Stimulated activated naive CD8-positive, alpha-beta T cell treated with anti-CD3 and anti-CD28 coated beads, Interleukin-15, amount 100 ng/mL, for 72 hours (primary cell): ENCODE measurements around the gene C4B.
"Not testable (repeated sequence)": the region's sequence is repeated elsewhere in the genome, so short reads cannot be mapped to it uniquely, and the experiment has no call there.

ENCODE experiments used
- ATAC-seq: fragments of 150-1000 bp; cut with Tn5 transposase; 2 replicates; pipeline ENCODE4 v1.10.0; 2021; ENCODE audit warnings: mild to moderate bottlenecking, moderate library complexity
- DNase-seq, 2 donors: peaks; one replicate each; pipeline ENCODE4 v3.0.0; 2021 to 2022
- H3K27ac Mint-ChIP-seq, 2 donors: one replicate each; pipeline ENCODE4 v1.8.0; 2022; ENCODE audit warnings: mild to moderate bottlenecking in 2 of 2, mixed read lengths in 2 of 2, moderate library complexity in 2 of 2
- H3K27me3 Mint-ChIP-seq: one replicate; pipeline ENCODE4 v1.8.0; 2022; ENCODE audit warnings: mixed read lengths
- H3K4me1 Mint-ChIP-seq: one replicate; pipeline ENCODE4 v1.8.0; 2022; ENCODE audit warnings: mild to moderate bottlenecking, mixed read lengths
- H3K4me3 Mint-ChIP-seq, 2 donors: one replicate each; pipeline ENCODE4 v1.8.0; 2022; ENCODE audit warnings: mild to moderate bottlenecking in 2 of 2, mixed read lengths in 2 of 2, moderate library complexity in 1 of 2
- H3K9me3 Mint-ChIP-seq, 2 donors: one replicate each; pipeline ENCODE4 v1.8.0; 2022; ENCODE audit warnings: mixed read lengths in 2 of 2

C4B gene

DNA sequence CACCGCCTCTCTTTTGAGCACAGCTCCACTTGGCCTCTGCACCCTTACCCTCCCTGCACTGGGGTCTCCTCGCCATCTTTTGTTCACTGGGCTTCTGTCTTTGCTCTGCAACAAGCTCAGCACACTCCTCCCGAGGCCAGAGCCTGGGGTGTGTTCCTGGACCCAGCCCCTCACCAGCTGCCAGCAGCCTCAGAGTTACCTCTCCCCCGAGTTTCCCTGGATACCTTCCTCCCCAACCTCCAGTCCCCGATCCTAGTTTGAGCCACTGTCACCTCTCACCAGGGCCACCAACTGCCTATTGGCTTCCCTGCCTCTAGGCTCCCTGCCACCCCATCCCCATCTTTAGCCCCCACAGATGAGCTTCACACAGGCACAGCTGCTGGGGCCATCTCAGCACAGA is 36.0 kb downstream of the C4B start:
- H3K9me3 Mint-ChIP-seq: no peaks in the 10 kb centered on the region
- no peak for ATAC-seq
- DNase-seq: no peak
- no peak overlapping the region for H3K4me3 Mint-ChIP-seq
- H3K4me1 Mint-ChIP-seq: peaks cover 8% of the 10 kb centered on the region
- no peak overlapping the region for H3K27ac Mint-ChIP-seq
- H3K27me3 Mint-ChIP-seq: no peaks in the 10 kb centered on the region

DNA sequence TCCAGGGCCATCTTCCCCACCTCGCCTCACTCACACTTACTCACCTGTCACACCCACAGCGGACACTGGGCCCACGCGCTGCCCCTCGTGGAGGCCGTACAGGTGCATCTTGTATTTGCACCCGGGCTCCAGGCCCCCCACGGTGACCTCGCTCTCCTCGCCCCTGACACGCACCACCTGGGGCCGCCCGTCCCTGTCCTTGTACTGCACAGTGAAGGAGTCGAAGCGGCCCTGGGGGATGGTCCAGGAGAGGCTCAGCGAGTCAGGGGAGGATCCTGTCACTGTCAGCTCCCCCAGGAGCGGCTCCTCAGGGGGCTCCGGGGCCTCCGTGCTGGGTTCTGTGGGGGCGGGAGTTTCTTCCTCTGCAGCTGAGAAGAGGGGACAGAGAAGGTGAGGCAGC is 38.0 kb downstream of the C4B start:
- not testable (repeated sequence) for DNase-seq, ATAC-seq, H3K27ac Mint-ChIP-seq, H3K4me1 Mint-ChIP-seq, H3K9me3 Mint-ChIP-seq, H3K4me3 Mint-ChIP-seq, H3K27me3 Mint-ChIP-seq

DNA sequence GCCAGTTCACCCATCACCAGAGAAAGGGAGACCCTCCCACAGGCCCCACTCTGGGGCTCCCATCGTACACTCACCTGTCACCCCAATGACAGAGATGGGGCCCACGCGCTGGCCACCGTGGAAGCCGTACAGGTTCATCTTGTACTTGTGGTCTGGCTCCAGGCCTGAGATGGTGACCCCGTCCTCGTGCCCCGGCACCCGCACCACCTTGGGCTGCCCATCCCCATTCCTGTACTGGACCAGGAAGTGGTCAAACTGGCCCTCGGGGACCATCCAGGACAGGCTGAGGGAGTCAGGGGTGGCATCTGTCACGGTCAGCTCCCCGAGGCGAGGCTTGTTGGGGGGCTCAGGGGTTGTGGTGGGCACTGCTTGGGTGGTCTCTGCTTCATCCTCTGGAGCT is 38.7 kb downstream of the C4B start:
- not testable (repeated sequence) for H3K27me3 Mint-ChIP-seq, H3K4me1 Mint-ChIP-seq, DNase-seq, ATAC-seq, H3K27ac Mint-ChIP-seq, H3K9me3 Mint-ChIP-seq, H3K4me3 Mint-ChIP-seq

DNA sequence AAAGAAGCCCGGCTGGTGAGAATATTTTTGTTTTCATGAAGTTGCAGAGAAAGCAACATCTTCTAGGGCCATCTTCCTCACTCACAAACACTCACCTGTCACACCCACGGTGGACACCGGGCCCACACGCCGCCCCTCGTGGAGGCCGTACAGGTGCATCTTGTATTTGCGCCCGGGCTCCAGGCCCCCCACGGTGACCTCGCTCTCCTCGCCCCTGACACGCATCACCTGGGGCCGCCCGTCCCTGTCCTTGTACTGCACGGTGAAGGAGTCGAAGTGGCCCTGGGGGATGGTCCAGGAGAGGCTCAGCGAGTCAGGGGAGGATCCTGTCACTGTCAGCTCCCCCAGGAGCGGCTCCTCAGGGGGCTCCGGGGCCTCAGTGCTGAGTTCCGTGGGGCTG is 41.2 kb downstream of the C4B start:
- ATAC-seq, H3K4me3 Mint-ChIP-seq, H3K27me3 Mint-ChIP-seq, H3K9me3 Mint-ChIP-seq, H3K4me1 Mint-ChIP-seq, DNase-seq: not testable (repeated sequence)
- peak overlapping the region in 1 of 2 donors; percentile 64 for H3K27ac Mint-ChIP-seq

DNA sequence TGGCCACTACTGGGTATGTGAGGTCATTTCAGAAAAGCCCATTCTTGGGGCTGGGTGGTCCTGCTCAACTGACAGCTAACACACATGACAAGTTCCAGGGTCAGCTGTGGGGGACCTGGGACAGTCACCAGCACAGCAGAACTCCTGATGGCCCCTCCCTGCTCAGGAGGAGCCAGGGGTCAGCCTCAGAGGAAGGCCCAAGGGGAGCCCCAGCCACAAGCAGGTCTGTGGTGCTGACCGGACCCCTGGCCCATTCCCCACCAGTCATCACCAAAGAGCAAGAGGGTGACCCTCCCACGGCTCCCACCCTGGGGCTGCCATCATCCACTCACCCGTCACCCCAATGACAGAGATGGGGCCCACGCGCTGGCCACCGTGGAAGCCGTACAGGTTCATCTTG is 41.7 kb downstream of the C4B start:
- Mint-ChIP-seq H3K27me3 (no peaks in the 10 kb centered on the region), H3K4me1 (no peaks in the 10 kb centered on the region), H3K4me3 (no peak overlapping the region), H3K9me3 (no peaks in the 10 kb centered on the region), H3K27ac (no peak overlapping the region)
- DNase-seq (no peak), ATAC-seq (peak; percentile 20)

DNA sequence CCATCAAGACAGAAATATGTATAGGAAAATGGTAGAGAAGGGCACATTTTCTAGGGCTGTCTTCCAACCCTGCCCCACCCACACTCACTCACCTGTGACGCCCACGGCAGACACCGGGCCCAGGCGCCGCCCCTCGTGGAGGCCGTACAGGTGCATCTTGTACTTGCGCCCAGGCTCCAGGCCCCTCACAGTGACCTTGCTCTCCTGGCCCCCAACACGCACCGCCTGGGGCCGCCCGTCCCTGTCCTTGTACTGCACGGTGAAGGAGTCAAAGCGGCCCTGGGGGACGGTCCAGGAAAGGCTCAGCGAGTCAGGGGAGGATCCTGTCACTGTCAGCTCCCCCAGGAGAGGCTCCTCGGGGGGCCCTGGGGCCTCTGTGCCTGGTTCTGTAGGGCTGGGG is 43.4 kb downstream of the C4B start:
- no peak for ATAC-seq
- Mint-ChIP-seq H3K4me3 (no peak overlapping the region), H3K27ac (peak overlapping the region; percentile 55 to 77), H3K9me3 (no peaks in the 10 kb centered on the region), H3K4me1 (no peaks in the 10 kb centered on the region), H3K27me3 (no peaks in the 10 kb centered on the region)
- DNase-seq: no peak

DNA sequence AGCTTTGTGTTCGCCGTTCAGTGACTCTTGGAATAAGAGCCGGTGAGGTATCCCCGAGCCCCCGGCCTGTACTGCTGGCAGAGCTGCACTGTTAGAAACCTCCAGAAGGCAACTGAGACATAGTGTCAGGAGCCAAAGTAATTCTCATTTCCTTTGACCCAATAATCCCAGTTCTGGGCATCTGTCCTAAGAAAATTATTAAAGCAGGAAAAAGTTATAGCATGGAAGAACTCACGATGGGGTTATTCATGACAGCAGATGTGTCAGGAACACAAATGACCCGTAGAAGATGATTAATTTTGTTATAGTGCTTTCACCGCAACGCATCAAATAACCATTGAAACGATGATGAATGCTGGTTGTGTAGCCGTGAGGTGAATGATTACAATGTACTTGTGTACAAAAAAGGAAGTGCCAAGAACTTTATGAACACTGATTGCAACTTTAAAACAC is 43.9 kb downstream of the C4B start:
- Mint-ChIP-seq H3K27ac (peak overlapping the region in 1 of 2 donors; percentile 77), H3K4me1 (no peaks in the 10 kb centered on the region), H3K27me3 (no peaks in the 10 kb centered on the region), H3K4me3 (no peak overlapping the region), H3K9me3 (no peaks in the 10 kb centered on the region)
- DNase-seq (no peak), ATAC-seq (no peak)

DNA sequence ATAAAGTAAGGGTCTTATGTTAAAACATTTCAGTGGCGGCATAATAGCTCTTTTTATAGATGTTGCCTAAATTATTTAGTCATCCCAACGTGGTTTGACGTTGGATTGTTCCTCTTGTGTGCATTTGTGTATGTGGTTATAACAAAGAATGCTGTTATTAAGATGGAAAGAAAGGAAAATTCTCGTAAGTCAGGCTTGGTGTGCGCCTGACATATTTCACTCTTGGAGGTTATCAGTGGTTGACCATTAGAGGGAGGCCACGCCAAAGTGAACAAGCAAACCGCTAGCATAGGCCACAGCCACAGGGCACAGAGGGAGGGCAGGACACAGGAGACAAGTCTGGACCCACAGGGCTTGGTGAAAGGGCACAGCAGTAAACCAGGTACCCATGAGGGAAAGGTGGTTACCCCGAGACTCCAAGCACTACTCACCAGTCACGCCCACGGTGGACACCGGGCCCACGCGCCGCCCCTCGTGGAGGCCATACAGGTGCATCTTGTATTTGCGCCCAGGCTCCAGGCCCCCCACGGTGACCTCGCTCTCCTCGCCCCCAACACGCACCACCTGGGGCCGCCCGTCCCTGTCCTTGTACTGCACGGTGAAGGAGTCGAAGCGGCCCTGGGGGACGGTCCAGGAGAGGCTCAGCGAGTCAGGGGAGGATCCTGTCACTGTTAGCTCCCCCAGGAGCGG is 46.5 kb downstream of the C4B start:
- H3K9me3 Mint-ChIP-seq: no peaks in the 10 kb centered on the region
- H3K27ac Mint-ChIP-seq: peak overlapping the region in 1 of 2 donors; percentile 19
- DNase-seq (no peak), ATAC-seq (no peak)
- H3K4me1 Mint-ChIP-seq: no peaks in the 10 kb centered on the region
- H3K4me3 Mint-ChIP-seq: no peak overlapping the region
- H3K27me3 Mint-ChIP-seq: no peaks in the 10 kb centered on the region

DNA sequence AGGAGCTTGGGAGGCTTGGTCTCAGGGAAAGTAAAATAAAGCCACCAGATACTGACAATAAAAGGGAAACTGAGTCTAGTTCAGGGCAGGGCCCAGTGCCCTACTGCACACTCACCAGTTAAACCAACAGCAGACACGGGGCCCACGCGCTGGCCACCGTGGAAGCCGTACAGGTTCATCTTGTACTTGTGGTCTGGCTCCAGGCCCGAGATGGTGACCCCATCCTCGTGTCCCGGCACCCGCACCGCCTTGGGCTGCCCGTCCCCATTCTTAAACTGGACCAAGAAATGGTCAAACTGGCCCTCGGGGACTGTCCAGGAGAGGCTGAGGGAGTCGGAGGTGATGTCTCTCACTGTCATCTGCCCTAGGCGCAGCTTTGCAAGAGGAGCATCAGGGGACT is 50.1 kb downstream of the C4B start:
- ATAC-seq (no peak), DNase-seq (no peak)
- Mint-ChIP-seq H3K4me1 (no peaks in the 10 kb centered on the region), H3K27ac (no peak overlapping the region), H3K9me3 (no peaks in the 10 kb centered on the region), H3K27me3 (no peaks in the 10 kb centered on the region), H3K4me3 (no peak overlapping the region)

DNA sequence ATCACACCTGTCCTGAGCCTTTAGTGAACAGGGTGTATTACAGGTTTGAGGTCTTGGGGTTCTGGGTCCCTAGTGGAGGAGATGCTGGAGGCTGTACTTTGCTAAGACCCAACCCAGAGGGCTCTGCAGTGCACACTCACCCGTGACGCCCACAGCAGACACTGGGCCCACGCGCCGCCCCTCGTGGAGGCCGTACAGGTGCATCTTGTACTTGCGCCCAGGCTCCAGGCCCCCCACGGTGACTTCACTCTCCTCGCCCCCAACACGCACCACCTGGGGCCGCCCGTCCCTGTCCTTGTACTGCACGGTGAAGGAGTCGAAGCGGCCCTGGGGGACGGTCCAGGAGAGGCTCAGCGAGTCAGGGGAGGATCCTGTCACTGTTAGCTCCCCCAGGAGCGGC is 52.9 kb downstream of the C4B start:
- not testable (repeated sequence) for DNase-seq, H3K27ac Mint-ChIP-seq, H3K4me1 Mint-ChIP-seq, ATAC-seq, H3K4me3 Mint-ChIP-seq, H3K27me3 Mint-ChIP-seq, H3K9me3 Mint-ChIP-seq

DNA sequence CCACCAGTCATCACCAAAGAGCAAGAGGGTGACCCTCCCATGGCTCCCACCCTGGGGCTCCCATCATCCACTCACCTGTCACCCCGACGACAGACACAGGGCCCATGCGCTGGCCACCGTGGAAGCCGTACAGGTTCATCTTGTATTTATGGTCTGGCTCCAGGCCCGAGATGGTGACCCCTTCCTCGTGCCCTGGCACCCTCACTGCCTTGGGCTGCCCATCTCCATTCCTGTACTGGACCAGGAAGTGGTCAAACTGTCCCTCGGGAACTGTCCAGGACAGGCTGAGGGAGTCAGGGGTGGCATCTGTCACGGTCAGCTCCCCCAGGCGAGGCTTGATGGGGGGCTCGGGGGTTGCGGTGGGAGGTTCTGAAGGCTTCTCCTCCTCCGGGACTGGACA is 53.7 kb downstream of the C4B start:
- not testable (repeated sequence) for DNase-seq, H3K9me3 Mint-ChIP-seq, H3K27ac Mint-ChIP-seq, H3K27me3 Mint-ChIP-seq, H3K4me3 Mint-ChIP-seq, H3K4me1 Mint-ChIP-seq, ATAC-seq

DNA sequence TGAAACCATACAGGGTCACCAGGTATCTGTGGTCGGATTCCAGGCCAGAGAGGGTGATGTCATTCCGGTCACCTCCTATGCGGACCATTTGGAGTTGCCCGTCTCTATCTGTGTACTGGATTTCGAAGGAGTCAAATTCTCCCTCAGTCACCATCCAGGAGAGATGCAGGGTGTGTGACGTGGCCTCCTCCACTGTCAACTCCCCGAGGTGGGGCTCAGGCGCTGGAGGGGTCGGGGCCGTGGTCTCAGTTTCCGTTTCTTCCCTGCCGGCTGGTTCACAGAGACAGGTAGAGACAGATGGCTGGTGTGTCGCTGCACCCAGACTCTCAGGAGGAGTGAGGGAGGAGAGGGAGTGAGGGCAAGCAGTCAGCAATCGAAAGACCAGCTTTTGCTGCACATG is 54.3 kb downstream of the C4B start:
- Mint-ChIP-seq H3K27me3 (no peaks in the 10 kb centered on the region), H3K4me3 (no peak overlapping the region), H3K9me3 (no peaks in the 10 kb centered on the region), H3K4me1 (no peaks in the 10 kb centered on the region), H3K27ac (no peak overlapping the region)
- ATAC-seq: no peak
- DNase-seq: no peak

DNA sequence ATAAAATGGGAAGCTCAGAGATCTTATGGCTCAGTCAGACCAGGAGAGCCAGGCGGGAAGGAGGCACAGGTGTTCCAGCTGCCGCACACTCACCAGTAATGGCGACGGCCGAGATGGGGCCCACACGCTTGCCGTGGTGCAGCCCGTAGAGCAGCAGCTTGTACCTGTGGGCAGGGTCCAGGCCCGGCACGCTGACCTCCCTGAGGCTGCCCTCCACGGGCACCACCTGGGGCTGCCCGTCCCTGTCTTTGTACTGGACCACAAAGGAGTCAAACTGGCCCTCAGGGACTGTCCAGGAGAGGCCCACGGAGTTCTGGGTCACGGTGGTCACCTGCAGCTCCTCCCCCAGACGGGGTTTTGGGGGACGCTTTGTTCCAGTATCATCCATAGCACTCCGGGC is 54.9 kb downstream of the C4B start:
- ATAC-seq (no peak), DNase-seq (no peak)
- Mint-ChIP-seq H3K27ac (no peak overlapping the region), H3K9me3 (no peaks in the 10 kb centered on the region), H3K4me1 (no peaks in the 10 kb centered on the region), H3K27me3 (no peaks in the 10 kb centered on the region), H3K4me3 (no peak overlapping the region)

DNA sequence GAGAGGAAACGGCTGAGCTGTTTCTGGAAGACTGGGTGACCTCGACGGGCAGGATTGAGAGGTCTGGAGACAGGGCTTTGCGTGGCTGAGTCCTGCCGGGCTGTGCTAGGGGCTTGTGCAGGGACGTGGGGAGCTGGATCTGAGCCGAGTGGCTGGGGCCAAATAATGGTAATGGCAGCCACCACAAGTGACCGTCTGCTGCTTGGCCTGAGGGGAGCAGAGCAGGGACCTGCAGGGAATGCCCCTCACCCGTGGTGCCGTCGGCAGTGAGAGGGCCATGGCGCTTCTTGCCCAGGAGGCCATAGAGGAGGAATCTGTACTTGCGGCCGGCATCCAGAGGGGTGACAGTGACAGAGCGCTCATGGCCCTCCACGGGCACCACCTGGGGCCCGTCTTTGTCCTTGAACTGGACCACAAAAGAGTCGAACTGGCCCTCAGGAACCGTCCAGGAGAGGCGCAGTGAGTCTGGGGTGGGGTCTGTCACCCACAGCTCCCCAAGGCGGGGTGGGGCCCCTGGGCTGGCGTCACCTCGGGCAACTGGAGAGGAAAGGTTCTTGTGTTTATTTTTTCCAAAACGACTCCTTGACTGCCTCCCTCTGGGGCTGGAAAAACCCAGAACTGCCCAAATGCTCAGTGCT is 55.4 kb downstream of the C4B start:
- no peaks in the 10 kb centered on the region for H3K27me3 Mint-ChIP-seq
- ATAC-seq: no peak
- no peak for DNase-seq
- no peak overlapping the region for H3K27ac Mint-ChIP-seq
- no peaks in the 10 kb centered on the region for H3K4me1 Mint-ChIP-seq
- H3K9me3 Mint-ChIP-seq: no peaks in the 10 kb centered on the region
- H3K4me3 Mint-ChIP-seq: no peak overlapping the region

DNA sequence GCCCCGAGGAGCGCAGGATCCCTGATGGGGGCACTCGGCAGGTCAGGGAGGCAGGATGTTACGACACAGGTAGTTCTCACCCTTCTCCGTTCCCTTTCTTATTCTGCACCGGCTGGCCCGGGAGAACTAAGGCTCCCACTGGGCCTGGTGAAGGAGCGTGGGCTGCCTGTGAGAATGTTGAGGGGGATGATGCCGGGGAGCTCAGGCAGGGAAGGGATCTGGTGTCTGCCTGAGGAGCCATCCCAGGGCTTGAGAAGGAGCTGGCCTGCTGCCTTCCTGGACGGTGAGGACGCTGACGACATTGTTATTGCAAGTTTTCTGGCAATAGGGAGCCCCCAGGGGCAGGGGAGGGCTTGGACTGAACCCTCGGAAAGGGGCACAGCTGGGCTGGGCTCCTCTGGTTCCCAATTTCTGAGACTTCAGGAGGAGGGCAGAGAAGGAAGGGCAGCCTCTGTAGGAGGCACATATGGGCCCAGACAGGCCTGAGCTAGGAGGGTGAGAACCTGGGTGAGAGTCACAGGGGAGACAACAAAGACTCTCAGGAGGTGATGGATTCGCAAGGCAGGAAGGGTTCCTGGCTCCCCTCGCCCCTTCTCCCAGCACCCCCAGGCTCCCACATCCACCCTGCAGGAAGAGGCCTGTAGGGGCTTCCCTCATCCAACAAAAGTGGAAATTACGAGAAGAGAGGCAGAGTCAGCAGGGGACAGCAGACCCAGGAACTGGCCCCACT is 56.4 kb downstream of the C4B start:
- H3K4me1 Mint-ChIP-seq: no peaks in the 10 kb centered on the region
- peaks cover 5% of the 10 kb centered on the region for H3K27me3 Mint-ChIP-seq
- H3K4me3 Mint-ChIP-seq: no peak overlapping the region
- DNase-seq: no peak
- no peaks in the 10 kb centered on the region for H3K9me3 Mint-ChIP-seq
- ATAC-seq: no peak
- H3K27ac Mint-ChIP-seq: no peak overlapping the region

DNA sequence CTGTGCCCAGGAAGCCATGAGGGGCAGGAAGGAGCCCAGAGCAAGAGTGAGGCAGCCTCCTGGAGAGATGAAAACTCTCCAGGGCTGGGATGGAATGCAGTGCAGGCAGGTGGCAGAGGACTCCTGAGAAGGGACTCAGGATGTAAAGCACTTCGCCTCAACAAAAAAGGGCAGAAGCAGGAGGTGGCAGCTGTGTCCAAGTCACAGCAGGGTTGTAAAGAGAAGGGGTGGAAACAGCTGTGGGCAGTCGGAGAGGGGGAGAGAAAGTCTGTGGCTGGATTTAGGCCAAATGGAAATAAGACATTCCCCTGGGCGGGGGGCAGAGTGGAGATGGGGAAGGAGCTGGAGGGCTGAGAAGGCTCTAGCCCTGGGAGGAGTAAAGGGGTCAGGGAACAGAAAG is 58.5 kb downstream of the C4B start:
- H3K9me3 Mint-ChIP-seq: no peaks in the 10 kb centered on the region
- no peaks in the 10 kb centered on the region for H3K4me1 Mint-ChIP-seq
- no peak for ATAC-seq
- H3K27me3 Mint-ChIP-seq: peaks cover 5% of the 10 kb centered on the region
- H3K4me3 Mint-ChIP-seq: no peak overlapping the region
- H3K27ac Mint-ChIP-seq: peak overlapping the region in 1 of 2 donors; percentile 56
- no peak for DNase-seq
